ENCODE measurements around the gene CREB3L2.
A peak's percentile ranks its signal among the peaks of the same experiment; 100 is the strongest.
"Not testable (repeated sequence)": the region's sequence is repeated elsewhere in the genome, so short reads cannot be mapped to it uniquely, and the experiment has no call there.

The CREB3L2 gene

GRCh38 chr7:137933270-137934017 is 68.4 kb downstream of the CREB3L2 start:
- no peak for DNase-seq (ENCODE audit: low read depth)

- DNase-seq (ENCODE audit: low read depth): no peak
These were observed 69.0 kb downstream of the CREB3L2 start for GRCh38 chr7:137932881-137933269.

GRCh38 chr7:137931823-137932222 is 70.1 kb downstream of the CREB3L2 start:
- no peak for DNase-seq (ENCODE audit: low read depth)

GRCh38 chr7:137930581-137930980 is 71.3 kb downstream of the CREB3L2 start:
- DNase-seq (ENCODE audit: low read depth): no peak

GRCh38 chr7:137928626-137929025 is 73.3 kb downstream of the CREB3L2 start:
- no peak for DNase-seq (ENCODE audit: low read depth)

GRCh38 chr7:137927386-137927785 is 74.5 kb downstream of the CREB3L2 start:
- no peak for DNase-seq (ENCODE audit: low read depth)

- not testable (repeated sequence) for DNase-seq (ENCODE audit: low read depth)
These were observed 75.7 kb downstream of the CREB3L2 start for GRCh38 chr7:137926206-137926605.

GRCh38 chr7:137925754-137926153 is 76.1 kb downstream of the CREB3L2 start:
- no peak for DNase-seq (ENCODE audit: low read depth)

GRCh38 chr7:137925091-137925490 is 76.8 kb downstream of the CREB3L2 start:
- DNase-seq (ENCODE audit: low read depth): no peak

- DNase-seq (ENCODE audit: low read depth): no peak
These were observed 78.5 kb downstream of the CREB3L2 start for GRCh38 chr7:137923380-137923779.

- DNase-seq (ENCODE audit: low read depth): no peak
These were observed 81.1 kb downstream of the CREB3L2 start for GRCh38 chr7:137920637-137921399.

GRCh38 chr7:137919987-137920386 is 81.9 kb downstream of the CREB3L2 start:
- no peak for DNase-seq (ENCODE audit: low read depth)

- no peak for DNase-seq (ENCODE audit: low read depth)
These were observed 84.8 kb downstream of the CREB3L2 start for GRCh38 chr7:137916980-137917645.

GRCh38 chr7:137916564-137916963 is 85.3 kb downstream of the CREB3L2 start:
- no peak for DNase-seq (ENCODE audit: low read depth)

GRCh38 chr7:137915266-137915665 is 86.6 kb downstream of the CREB3L2 start:
- no peak for DNase-seq (ENCODE audit: low read depth)

GRCh38 chr7:137913985-137914384 is 87.9 kb downstream of the CREB3L2 start:
- DNase-seq (ENCODE audit: low read depth): no peak

GRCh38 chr7:137909042-137909441 is 92.8 kb downstream of the CREB3L2 start:
- no peak for DNase-seq (ENCODE audit: low read depth)

GRCh38 chr7:137908106-137908505 is 93.8 kb downstream of the CREB3L2 start:
- no peak for DNase-seq (ENCODE audit: low read depth)

GRCh38 chr7:137906636-137907035 is 95.2 kb downstream of the CREB3L2 start:
- not testable (repeated sequence) for DNase-seq (ENCODE audit: low read depth)

- DNase-seq (ENCODE audit: low read depth): no peak
These were observed 97.1 kb downstream of the CREB3L2 start for GRCh38 chr7:137904833-137905232.

GRCh38 chr7:137903382-137904169 is 98.3 kb downstream of the CREB3L2 start:
- DNase-seq (ENCODE audit: low read depth): peak; percentile 17

- no peak for DNase-seq (ENCODE audit: low read depth)
These were observed 101.7 kb downstream of the CREB3L2 start for GRCh38 chr7:137900137-137900536.

All from activated T-helper 9 cell treated with anti-CD3 and anti-CD28 coated beads, Interleukin-2, amount 50 U/mL, for 16 hours (primary cell).